Lower leg skin (tissue), 4 donors: ENCODE data around the gene TMEM39B. TPM values are rescaled to one million over a fixed set of nuclear protein-coding genes. Genes with fewer than 3 reads are reported as not detected.
"Not testable (repeated sequence)": the region's sequence is repeated elsewhere in the genome, so short reads cannot be mapped to it uniquely, and the experiment has no call there.

ENCODE experiments used
- DNase-seq, 2 donors: peaks; one replicate each; pipeline ENCODE4 v3.0.0-alpha.2; 2019; ENCODE audit warnings: low spot score in 2 of 2
- H3K4me3 ChIP-seq: fragments of 200-600 bp; sonication (generic); 2 replicates; pipeline ENCODE4 v1.5.1; 2017; ENCODE audit warnings: mild to moderate bottlenecking, low read depth; ENCODE audit not compliant: poor library complexity, severe bottlenecking
- POLR2A ChIP-seq, 2 donors: fragments of 450-650 bp; IDR thresholded peaks; one replicate each; pipeline ENCODE4 v1.6.1; 2016 to 2017; ENCODE audit warnings: antibody characterized with exemption in 2 of 2, mild to moderate bottlenecking in 1 of 2, moderate library complexity in 1 of 2
- WGBS, 2 donors: methylation state at CpG; one replicate each; pipeline ENCODE4 v1.1.5; 2018; 5-methylcytosine and 5-hydroxymethylcytosine counted together
- intact Hi-C: fragments of 100-400 bp; cut with DNase I; formaldehyde crosslinking; loops from one replicate; pipeline ENCODE4 v1.15.0; 2023; ENCODE audit warnings: low total_unique reads
- total RNA-seq, 4 donors: library from RNA; depleted of rRNA; stranded (reverse); fragments of >200 nt; gene quantifications; one replicate each; pipeline ENCODE4 v1.1.0, GENCODE V29; 2016
- TF ChIP-seq, protein P1 (sequence below), 3 donors: fragments of 450-650 bp; IDR thresholded peaks; one replicate each; pipeline ENCODE4 v1.5.1; 2016; ENCODE audit warnings: antibody characterized with exemption in 3 of 3, mild to moderate bottlenecking in 3 of 3, moderate library complexity in 2 of 3

TMEM39B gene
- total RNA-seq, 4 donors from 2014 or later = 2.9 to 5.0 (median 4.3) TPM

DNA sequence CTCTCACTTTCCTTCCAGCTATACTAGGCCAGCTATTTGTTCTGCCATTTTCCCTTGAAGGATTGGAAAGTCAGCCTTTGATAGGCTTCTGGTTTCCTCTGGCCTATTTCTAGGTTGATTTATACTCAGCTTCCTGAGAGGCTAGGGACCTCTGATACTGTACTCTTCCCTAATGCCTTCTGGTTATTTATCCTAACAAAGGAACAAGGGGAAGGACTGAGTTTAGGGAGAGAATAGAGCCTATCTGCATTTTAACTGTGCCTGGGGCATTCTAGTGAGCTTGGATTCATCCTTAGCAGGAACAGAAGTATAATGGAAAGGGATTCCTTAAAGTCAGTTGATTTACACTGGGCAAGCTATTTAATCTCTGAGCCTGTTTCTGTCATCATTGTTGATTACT, 11.8 kb upstream of the TMEM39B start:
- no peak overlapping the region for H3K4me3 ChIP-seq
- TF ChIP-seq POLR2A (IDR thresholded peaks at IDR 0.05) = no peak
- TF ChIP-seq, protein P1, sequence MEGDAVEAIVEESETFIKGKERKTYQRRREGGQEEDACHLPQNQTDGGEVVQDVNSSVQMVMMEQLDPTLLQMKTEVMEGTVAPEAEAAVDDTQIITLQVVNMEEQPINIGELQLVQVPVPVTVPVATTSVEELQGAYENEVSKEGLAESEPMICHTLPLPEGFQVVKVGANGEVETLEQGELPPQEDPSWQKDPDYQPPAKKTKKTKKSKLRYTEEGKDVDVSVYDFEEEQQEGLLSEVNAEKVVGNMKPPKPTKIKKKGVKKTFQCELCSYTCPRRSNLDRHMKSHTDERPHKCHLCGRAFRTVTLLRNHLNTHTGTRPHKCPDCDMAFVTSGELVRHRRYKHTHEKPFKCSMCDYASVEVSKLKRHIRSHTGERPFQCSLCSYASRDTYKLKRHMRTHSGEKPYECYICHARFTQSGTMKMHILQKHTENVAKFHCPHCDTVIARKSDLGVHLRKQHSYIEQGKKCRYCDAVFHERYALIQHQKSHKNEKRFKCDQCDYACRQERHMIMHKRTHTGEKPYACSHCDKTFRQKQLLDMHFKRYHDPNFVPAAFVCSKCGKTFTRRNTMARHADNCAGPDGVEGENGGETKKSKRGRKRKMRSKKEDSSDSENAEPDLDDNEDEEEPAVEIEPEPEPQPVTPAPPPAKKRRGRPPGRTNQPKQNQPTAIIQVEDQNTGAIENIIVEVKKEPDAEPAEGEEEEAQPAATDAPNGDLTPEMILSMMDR (IDR thresholded peaks at IDR 0.05) = no peak
- no peak for DNase-seq
- intact Hi-C loops = loop anchor here (10.0 kb wide), 1 partner anchor 276 kb away; no protein-coding TSS in a partner anchor

DNA sequence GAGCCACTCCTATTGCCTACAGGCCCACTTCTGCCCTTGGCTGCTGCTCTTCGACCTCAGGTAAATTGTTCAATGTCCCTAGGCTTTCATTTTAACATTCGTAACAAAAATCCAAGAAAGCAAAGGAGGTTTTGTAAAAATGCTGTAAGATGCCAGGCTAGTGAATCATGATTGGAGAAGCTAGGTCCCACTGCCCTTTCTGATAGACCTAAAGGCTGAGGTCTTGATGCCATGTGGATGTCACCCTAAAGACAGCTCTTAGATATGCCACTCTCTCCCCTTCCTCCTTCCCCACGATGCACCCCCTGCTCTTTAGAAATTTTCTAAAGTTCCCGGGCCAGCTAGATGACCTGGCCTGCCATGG, 9.9 kb upstream of the TMEM39B start:
- DNase-seq = no peak
- TF ChIP-seq, protein P1 (IDR thresholded peaks at IDR 0.05) = no peak
- TF ChIP-seq POLR2A (IDR thresholded peaks at IDR 0.05) = no peak
- no peak overlapping the region for H3K4me3 ChIP-seq
- intact Hi-C loops = loop anchor here (10.0 kb wide), 1 partner anchor 278 kb away; no protein-coding TSS in a partner anchor
- WGBS, 2 donors = 56 to 65% methylated on average over 4 of the region's 4 CpGs

DNA sequence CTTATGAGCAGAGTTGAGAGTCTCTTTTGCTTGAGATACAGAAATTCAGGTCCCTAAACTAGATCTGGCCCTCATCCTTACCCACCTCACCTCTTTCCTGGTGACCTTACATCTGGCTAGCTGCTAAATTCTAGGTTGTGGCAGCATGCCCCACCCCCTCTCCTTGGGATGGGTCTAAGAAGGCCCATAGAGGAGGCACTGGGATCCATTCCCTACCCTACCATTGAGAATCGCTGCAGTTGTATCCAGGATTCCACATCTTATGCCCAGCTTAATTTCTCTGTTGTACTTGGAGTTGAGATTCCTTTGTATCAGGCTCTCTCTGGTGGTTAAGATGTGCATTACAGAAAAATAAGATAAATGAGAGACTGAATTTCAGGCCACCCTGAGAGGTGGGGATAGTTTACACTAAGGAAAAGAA, 9.5 kb upstream of the TMEM39B start:
- DNase-seq = peak in 1 of 2 donors; percentile 63
- WGBS, 2 donors = 4 to 18% methylated on average over 1 of the region's 1 CpG
- intact Hi-C loops = loop anchor here (10.0 kb wide), 1 partner anchor 278 kb away; no protein-coding TSS in a partner anchor

DNA sequence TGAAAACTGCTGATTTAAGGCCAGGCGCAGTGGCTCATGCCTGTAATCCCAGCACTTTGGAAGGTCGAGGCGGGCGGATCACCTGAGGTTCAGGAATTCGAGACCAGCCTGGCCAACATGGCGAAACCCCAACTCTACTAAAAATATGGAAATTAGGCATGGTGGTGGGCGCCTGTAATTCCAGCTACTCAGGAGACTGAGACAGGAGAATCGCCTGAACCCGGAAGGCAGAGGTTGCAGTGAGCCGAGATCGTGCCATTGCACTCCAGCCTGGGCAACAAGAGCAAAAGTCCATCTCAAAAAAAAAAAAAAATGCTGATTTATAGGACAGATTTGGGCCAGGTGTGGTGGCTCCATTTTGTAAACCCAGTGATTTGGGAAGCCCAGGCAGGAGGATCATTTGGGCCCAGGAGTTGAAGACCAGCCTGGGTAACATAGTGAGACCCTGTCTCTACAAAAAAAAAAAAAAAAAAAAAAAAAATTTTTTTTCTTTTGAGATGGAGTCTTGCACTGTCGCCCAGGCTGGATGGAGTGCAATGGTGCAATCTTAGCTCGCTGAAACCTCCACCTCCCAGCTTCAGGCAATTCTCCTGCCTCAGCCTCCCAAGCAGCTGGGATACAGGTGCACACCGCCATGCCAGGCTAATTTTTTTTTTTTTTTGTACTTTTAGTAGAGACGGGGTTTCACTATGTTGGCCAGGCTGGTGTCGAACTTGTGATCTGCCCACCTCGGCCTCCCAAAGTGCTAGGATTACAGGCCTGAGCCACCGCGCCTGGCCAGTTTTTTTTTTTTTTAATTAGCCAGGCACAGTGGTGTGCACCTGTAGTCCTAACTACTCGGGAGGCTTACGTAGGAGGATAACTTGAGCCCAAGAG, 6.9 kb upstream of the TMEM39B start:
- 57 to 65% methylated on average over 21 of the region's 21 CpGs for WGBS, 2 donors
- intact Hi-C loops = loop anchor here (10.0 kb wide), 1 partner anchor 281 kb away; no protein-coding TSS in a partner anchor
- peak in 1 of 2 donors; percentile 76 for DNase-seq
- not testable (repeated sequence) for H3K4me3 ChIP-seq

More for the DNA sequence above, 9.5 kb upstream of the TMEM39B start:
- H3K4me3 ChIP-seq = no peak overlapping the region
- TF ChIP-seq POLR2A (IDR thresholded peaks at IDR 0.05) = no peak

DNA sequence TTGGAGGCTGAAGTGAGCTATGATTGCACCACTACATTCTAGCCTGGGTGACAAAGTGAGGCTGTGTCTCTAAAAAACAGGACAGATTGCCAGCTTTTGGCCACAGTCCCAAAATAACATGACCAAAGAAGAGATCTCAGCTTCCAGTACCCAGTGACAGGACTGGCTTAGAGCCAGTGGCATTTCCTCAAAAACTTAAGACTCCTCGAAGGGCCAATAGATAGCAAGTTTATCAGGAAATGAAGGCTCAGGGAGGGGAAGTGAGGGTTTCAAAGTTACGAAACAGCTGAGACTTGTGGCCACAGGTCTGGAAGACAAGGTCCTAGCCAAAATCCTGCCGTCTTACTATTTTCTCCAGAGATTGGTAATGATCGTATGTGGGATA, 6.3 kb upstream of the TMEM39B start:
- no peak for TF ChIP-seq POLR2A (IDR thresholded peaks at IDR 0.05)
- TF ChIP-seq, protein P1 (IDR thresholded peaks at IDR 0.05) = no peak
- intact Hi-C loops = loop anchor here (10.0 kb wide), 1 partner anchor 282 kb away; no protein-coding TSS in a partner anchor
- H3K4me3 ChIP-seq = no peak overlapping the region
- 0 to 3% methylated on average over 4 of the region's 4 CpGs for WGBS, 2 donors
- peak; percentile 88 to 89 for DNase-seq

DNA sequence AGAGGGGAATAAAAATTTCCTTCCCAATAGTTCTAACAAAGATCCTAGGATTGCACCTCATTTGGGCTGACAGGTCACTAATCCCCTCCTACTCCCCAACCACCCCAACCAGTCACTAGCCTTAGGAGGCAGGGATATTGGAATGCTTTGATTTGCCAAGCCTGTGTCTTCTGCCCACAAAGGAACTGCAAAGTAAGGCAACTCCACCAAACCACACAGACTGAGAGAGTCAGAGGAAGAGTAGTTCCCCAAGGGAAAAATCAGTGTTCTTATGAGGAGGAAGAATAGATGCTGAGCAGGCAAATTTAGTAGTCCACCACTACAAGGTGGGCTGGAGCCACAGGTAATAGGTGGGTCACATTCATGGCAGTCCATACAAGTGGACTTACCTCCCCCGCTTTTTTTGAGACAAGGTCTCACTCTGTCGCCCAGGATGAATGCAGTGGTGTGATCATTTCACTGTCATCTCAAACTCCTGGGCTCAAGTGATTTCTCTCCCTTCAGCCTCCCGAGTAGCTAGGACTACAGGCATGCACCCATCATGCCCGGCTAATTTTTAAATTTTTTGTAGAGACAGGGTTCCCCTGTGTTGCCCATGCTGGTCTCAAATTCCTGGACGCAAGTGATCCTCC, 3.7 kb upstream of the TMEM39B start:
- H3K4me3 ChIP-seq = no peak overlapping the region
- DNase-seq = peak in 1 of 2 donors; percentile 63
- TF ChIP-seq, protein P1 (IDR thresholded peaks at IDR 0.05) = no peak
- TF ChIP-seq POLR2A (IDR thresholded peaks at IDR 0.05) = no peak
- intact Hi-C loops = loop anchor here (10.0 kb wide), 1 partner anchor 284 kb away; no protein-coding TSS in a partner anchor
- 72 to 81% methylated on average over 5 of the region's 5 CpGs for WGBS, 2 donors
